Dermis lymphatic vessel endothelial cell (primary cell): Measurements from ENCODE around the gene COPZ1. TPM values are rescaled to one million over a fixed set of nuclear protein-coding genes. Genes with fewer than 3 reads are reported as not detected.

Experiments used
- total RNA-seq: library from RNA; depleted of rRNA; stranded (reverse); fragments of >200 nt; gene quantifications from 2 replicates; pipeline ENCODE4 v1.2.1, GENCODE V29; 2014

COPZ1 gene, protein sequence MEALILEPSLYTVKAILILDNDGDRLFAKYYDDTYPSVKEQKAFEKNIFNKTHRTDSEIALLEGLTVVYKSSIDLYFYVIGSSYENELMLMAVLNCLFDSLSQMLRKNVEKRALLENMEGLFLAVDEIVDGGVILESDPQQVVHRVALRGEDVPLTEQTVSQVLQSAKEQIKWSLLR
- total RNA-seq, result 96.3 and 96.6 TPM in 2 replicates

DNA sequence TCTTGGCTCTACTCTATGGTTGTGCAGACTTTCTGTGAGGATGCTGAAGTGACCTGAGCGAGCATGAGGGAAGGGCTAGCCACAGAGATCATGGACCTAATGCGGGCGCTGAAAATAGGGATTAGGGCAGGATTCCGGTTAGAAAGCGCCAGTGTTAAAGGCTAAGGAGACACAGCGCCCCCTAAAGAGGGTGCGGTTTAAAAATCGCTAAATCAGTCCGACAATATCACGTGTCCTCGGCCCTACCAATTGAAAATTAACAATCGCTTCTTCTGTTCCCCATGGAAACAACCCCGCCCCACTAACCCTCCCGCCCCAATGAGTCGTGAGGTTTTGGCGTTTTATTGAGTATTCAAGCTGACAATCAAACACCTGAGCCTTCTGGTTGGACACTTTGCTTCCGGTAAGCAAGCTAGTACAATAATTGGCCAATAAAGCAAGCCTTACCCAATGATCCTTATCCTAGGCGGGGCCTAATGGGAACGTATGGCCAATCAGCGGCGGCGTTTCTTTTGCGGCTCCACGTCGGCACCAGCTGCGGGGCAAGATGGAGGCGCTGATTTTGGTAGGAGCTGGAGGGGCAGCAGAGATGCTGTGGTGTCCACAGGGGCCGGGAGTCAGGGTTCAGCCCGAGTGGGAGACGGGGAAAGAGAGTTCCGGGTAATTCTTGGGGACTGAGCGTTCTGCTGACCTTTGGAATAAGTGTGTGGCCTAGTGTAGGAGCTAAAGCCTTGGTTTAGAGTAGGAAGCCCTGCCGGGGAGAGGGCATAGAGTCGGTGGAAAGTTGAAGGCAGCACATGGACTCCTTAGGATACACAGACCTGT, at the start of gene COPZ1:
COPZ1 (plus strand) TSS at position 515 of the 825 bp plus-strand sequence; CDS start at position 548, 33 bp downstream.

DNA sequence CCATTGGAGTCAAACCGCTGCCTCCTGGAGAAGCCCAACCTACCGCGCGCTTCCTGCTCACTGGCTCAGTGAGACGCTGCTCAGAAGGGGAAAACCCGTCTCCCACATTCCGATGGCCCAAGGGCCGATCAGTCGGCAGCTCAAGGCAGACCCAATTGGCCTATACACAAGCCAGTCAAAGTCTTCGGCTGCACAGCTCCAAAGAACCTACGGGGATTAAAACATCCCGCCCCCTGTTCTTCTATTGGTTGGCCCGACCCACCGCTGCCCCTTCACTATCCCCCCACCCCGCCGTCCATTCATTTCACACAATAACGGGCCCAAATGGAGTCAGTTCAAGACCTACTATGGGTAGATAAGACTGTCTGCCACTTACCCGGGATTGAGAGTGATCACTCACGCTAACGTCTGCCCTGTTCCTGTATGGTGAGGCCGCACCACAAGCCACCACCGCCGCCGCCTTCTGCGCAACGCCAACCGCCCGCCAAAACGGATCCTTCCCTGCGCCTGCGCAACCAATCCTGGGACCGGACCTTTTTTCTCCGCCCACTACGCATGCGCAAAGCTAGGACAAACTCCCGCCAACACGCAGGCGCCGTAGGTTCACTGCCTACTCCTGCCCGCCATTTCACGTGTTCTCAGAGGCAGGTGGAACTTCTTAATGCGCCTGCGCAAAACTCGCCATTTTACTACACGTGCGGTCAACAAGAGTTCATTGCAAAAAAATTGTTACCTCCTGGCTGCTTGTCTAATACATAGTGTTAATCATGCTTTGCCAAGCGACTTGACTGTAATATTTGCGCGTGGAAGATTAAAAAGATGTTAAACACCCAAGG, 45.1 kb upstream of the COPZ1 start, which contains the start of gene CBX5:
CBX5 (minus strand) TSS at position 491 of the 836 bp plus-strand sequence. CDS start 22,472 bp downstream, outside the sequence.

DNA sequence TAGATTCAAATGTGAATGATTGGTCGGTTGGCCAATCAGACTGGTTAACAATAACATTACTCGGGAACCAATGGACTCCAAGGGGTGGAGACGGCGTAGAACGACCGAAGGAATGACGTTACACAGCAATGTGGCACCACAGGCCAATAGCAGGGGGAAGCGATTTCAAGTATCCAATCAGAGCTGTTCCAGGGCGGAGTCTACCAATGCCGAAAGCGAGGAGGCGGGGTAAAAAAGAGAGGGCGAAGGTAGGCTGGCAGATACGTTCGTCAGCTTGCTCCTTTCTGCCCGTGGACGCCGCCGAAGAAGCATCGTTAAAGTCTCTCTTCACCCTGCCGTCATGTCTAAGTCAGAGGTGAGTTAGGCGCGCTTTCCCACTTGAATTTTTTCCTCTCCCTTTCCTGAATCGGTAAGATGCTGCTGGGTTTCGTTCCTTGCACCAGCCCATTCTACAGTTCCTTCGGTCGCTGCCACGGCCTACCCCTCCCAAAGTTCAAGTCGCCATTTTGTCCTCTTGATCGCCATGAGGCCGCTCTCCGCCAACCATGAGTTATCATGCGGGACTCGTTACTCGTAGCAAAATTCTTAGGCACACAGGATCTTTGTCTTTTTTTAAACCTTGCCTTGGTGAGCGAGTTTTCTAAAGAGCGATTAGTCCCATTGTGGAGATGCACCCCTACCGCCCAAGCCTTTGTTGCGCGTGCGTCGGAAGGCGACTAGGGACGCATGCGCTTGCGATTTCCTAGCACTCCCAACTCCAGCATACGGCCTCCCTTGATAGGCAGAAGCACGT, 44.3 kb upstream of the COPZ1 start, which contains the start of gene HNRNPA1:
HNRNPA1 (plus strand) TSS at position 259 of the 793 bp plus-strand sequence; CDS start at position 341, 82 bp downstream.

DNA sequence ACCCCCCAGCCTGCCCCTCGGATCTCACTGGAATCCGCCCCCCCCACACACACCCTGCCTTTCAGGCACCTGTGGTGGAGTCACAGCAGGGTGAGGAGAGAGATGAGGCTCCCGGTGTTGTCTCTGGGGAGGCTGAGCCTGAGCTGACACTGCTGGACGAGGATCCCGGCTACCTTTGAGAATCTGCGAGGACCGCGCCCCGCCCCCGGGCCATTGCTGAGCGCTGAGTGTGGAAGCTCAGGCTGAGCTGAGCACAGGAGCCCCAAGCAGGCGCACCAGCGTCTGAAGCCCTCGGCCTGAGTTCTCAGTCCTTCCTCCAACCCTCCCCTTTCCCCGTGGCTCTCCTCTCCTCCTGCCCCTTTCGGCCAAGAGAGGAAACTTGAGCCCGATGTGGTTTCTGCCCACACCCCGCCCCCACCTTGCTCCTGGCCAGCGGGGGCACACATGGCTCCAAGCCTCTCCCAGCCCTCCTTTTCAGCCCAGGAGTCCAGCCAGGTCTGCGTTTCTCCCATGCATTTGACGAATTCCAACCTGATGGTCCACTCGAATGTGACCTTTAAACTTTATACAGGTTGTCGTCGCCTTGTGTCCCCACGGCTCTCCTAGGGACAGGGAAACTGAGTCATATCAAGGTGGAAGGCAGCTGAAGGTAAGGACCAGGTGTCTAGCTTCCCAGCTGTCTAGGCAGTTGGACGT, 24.1 kb upstream of the COPZ1 start, which contains the start of gene NFE2:
NFE2 (minus strand) TSS at position 284 of the 696 bp plus-strand sequence. CDS start 5,767 bp downstream, outside the sequence.

DNA sequence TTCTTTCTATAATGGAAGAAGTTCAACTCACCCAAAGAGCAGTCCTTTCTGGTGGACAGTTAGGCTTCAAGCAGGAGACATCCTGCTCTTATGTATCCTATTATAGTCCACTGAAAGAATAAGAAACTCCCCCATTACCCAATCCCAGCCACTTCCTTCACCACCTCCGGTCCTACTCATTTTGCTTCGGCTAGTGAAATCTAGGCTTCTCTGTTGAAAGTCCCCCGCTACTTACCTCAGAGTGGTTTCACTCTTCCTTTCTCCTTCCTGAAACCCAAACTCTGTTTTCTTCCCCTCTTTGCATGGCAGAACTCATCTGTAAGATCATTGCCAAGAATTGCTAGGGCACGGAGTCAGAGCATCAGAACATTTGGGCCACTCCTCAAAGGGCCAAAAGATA, 39.5 kb downstream of the COPZ1 start, which contains the start of gene GPR84:
GPR84 (minus strand) TSS at position 74 of the 400 bp plus-strand sequence. CDS start 635 bp downstream, outside the sequence.

DNA sequence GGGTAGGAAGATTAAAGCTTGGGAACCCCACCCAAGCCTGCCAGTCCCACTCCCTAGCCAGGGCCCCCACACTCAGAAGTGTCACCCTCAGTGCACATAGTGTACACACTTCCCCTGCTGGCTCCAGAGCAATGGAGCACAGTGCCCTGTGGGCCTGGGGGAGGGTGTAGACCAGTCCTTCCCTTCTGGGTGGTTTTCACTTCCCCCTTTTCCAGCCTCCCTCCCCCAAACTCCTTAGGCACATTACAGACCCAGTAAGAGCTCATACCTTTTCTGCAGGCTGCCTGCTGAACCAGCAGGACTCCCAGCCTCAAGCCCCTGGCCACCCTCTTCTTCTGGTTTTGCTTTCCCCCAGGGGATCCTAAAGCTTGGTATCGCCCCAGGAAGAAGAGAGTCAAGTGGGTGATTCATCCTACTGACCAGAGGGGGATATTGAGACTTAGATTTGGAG, 59.7 kb downstream of the COPZ1 start, which contains the start of gene ZNF385A:
ZNF385A (minus strand) TSS at position 143 of the 451 bp plus-strand sequence. CDS start 219 bp downstream, outside the sequence.

Other genes with a start within 250 kb of the COPZ1 start
- gene SMUG1, start 136.1 kb upstream of the COPZ1 start, total RNA-seq, result 20.4 and 20.7 TPM in 2 replicates
- gene CBX5, start 45.0 kb upstream of the COPZ1 start, total RNA-seq, result 28.4 and 28.7 TPM in 2 replicates
- gene HNRNPA1, start 44.4 kb upstream of the COPZ1 start, total RNA-seq, result 502 and 576 TPM in 2 replicates
- gene NFE2, start 24.1 kb upstream of the COPZ1 start, total RNA-seq, result not detected in 2 replicates
- gene GPR84, start 39.4 kb downstream of the COPZ1 start, total RNA-seq, result under 0.01 TPM in 1 of 2 replicates, not detected in the other
- 0.98 and 1.8 TPM in 2 replicates for gene ZNF385A, start 59.6 kb downstream of the COPZ1 start, total RNA-seq
- 255 and 294 TPM in 2 replicates for gene ITGA5, start 94.1 kb downstream of the COPZ1 start, total RNA-seq
- not detected in 2 replicates for gene GTSF1, start 148.5 kb downstream of the COPZ1 start, total RNA-seq
- gene NCKAP1L, start 172.6 kb downstream of the COPZ1 start, total RNA-seq, result not detected in 2 replicates
- gene PDE1B, start 224.5 kb downstream of the COPZ1 start, total RNA-seq, result under 0.01 TPM in 1 of 2 replicates, not detected in the other